Left lobe of liver (tissue), 2 donors: ENCODE data around the gene AGK. TPM values are rescaled to one million over a fixed set of nuclear protein-coding genes. Genes with fewer than 3 reads are reported as not detected.

Experiments used
- ATAC-seq: fragments of 200-7000 bp; cut with Tn5 transposase; one replicate; pipeline ENCODE4 v1.9.1; 2020; ENCODE audit warnings: mild to moderate bottlenecking, moderate library complexity
- DNase-seq: peaks from one replicate; pipeline ENCODE4 v3.0.0-alpha.2; 2020; ENCODE audit warnings: low spot score
- total RNA-seq: library from RNA; stranded (reverse); gene quantifications from one replicate; pipeline ENCODE4 v1.2.1, GENCODE V29; 2021
- donor health status: DM: no; HTN: no; CAD: no; lungs with moderate emphysema.
- donor health status: DM: no; HTN: yes; CAD: no.

The AGK gene, protein sequence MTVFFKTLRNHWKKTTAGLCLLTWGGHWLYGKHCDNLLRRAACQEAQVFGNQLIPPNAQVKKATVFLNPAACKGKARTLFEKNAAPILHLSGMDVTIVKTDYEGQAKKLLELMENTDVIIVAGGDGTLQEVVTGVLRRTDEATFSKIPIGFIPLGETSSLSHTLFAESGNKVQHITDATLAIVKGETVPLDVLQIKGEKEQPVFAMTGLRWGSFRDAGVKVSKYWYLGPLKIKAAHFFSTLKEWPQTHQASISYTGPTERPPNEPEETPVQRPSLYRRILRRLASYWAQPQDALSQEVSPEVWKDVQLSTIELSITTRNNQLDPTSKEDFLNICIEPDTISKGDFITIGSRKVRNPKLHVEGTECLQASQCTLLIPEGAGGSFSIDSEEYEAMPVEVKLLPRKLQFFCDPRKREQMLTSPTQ
- 8.7 TPM for total RNA-seq

DNA sequence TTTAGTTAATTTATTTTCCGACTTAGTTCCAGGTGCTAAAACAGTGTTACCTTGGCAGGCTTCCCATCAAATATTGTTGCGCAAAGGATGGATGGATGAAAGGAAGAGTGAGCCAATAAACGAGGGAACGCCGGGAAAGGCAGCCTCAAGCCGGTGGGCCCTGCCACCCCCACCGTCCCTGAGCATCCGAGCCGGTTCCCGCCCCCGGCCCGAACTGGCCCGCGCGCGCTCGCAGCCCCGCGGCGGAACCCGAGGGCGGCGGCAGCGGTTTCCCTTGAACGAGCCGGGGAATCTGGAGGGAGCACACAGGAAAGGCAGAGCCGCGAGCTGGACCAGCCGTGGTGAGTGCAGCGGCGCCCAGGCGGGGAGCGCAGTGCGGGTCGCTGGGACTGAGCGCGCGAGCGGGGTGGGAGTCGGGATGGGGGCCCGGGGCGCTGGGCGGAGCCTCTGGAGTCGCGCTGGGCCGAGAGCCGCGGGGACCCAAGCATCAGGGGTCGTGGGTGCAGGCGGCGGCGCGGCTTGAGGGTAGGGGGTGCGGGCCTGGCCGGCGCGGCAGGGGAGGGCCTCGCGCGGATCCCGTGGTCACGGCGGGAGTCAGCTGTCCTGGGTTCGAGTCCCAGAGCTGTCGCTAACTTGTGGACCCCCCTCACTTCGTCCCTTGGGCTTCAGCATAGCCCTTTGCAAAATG is at the start of gene AGK:
Gene AGK, plus strand, starts transcription at position 317 of the 688 bp plus-strand sequence. CDS start 4,057 bp downstream, outside the sequence.
- ATAC-seq (peak; percentile 99), DNase-seq (peak; percentile 68)

DNA sequence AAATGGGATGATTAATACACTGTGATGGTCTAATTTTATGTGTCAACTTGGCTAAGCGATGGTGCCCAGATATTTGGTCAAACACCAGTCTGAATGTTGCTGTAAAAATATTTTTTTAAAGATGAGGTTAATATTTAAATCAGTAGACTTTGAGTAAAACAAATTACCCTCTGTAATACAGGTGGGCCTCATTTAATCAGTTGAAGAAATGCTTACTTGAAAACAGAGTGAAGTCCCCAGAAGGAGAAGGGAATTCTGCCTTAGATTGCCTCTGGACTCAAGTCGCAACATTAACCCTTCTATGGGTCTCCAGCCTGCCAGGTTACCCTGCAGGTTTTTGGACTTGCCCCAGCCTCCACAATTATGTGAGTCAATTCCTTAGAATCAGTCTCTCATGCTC is 49.8 kb upstream of the AGK start:
- no peak for DNase-seq
- ATAC-seq: no peak

DNA sequence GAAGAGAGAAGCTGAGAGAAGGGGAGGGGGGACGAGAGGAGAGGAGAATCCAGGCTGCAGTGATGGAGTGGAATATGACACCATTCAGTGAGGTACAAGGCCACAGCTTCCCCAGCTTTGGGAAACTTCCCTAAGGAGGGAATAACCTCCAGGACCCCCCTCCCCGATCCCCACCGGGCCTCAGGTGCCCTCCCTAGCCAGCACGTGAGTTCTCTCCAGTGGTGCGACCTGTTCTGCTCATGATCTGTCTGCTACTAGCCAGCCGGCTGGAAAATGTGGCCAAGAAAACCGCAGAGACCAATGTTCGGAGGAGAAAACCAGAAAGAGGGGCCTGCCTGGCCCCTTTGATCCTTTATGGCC is 39.9 kb upstream of the AGK start:
- DNase-seq (no peak), ATAC-seq (no peak)

DNA sequence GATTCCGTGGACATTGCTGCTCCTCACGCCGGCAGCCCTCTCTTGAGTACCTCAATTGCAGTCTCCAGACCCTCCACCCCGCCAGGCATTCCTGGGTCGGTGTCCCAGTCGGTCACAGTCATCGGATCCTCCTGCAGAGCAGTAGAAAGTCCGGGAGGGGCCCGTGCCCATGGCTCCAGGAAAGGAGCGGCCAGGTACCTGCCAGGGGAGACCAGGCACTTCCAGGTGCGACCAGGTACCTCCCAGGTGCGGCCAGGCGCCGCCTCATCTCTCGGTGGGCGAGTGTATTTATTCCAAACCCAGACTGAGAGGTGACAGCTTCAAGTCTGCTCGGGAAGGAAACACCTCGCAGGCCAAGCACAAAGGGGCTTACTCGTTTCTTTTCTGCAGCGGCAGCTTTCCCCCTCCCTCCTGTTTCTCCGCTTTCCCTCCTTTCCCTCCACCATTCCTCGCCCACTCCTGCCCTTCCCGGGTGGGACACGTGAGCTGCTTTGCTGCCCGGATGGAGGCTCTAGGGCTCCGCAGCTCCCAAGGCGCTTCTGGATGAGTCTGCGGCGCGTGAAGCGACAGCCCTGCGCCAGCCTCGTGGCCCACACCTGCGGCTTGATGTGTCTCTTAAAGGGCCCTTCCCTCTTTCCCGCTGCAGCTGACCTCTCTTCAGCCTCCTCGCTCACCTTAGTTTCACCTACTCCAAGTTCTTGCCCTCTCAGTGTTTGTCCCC is 39.4 kb upstream of the AGK start:
- ATAC-seq (peak; percentile 25), DNase-seq (no peak)

DNA sequence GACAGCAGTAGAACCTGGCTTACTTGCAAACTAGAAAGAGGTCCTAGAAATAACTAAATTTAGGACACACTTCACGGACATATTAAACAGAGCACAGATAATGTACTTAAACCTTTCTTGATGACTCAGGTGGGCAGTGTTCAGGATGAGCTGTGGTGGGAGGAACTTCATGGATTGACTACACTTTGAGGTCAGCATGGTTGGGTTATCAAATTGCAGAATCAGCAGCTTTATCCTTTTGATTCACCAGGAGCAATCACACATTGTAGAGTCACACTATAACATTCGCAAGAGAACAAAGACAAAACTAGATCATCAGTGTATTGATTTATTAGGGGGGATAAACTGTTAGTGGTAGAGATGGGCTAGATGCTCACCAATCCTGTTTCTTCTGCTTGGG is 38.6 kb upstream of the AGK start:
- ATAC-seq (no peak), DNase-seq (no peak)

DNA sequence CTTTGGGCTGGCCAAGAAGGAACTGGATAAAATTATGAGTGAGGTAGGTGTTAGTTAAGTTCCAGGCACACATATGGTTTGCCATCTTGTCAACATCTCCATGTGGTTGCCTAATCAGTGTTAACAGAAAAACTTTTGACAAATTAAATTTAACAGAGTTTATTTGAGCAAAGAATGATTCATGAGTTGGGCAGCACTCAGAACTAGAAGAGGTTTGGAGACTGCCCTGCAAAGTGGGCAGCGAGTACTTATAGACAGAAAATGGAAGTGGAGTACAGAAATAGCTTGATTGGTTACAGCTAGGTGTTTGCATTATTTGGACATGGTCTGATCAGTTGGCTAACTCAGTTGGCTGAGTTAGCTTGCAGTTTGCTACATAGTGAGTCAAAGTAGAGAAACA is 37.5 kb upstream of the AGK start:
- ATAC-seq (no peak), DNase-seq (no peak)

DNA sequence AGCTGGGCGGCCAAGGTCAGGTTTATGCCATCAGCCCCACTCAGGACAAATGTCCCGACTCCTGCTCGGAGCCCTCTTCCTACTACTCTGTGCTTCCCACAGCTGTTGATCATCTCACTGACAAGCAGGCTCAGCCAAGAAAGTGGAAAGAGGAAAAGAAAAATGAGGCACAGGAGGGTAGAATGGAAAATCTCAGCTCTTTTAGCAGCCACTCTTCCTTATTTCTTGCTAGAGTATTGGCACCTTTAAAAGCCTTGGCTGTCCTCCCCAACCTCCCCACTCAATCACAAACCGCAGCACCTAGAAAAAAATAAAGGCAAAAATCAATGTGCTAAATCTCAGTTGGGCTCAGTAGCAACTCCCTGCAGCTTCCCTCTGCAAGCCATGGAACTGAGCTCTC is 35.3 kb upstream of the AGK start:
- DNase-seq: no peak
- ATAC-seq: no peak

DNA sequence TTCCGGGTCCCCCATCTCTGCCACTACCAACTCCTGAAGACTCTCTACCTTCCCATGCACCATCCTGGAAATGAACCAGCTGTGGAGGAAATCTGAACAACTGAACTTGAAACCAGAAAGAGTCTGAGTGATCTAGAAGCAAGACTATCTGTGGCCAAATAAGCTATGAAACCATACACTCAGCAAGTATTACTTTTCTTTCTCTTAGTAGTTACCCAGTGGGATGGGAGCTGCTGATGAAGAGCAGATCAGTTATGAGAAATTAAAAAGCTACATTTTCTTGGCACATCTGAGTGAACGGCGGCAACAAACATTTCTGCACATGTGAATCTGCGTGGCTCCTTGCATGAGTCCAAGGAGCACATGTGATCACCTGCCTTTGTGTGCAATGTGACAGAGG is 31.6 kb upstream of the AGK start:
- DNase-seq (no peak), ATAC-seq (no peak)

DNA sequence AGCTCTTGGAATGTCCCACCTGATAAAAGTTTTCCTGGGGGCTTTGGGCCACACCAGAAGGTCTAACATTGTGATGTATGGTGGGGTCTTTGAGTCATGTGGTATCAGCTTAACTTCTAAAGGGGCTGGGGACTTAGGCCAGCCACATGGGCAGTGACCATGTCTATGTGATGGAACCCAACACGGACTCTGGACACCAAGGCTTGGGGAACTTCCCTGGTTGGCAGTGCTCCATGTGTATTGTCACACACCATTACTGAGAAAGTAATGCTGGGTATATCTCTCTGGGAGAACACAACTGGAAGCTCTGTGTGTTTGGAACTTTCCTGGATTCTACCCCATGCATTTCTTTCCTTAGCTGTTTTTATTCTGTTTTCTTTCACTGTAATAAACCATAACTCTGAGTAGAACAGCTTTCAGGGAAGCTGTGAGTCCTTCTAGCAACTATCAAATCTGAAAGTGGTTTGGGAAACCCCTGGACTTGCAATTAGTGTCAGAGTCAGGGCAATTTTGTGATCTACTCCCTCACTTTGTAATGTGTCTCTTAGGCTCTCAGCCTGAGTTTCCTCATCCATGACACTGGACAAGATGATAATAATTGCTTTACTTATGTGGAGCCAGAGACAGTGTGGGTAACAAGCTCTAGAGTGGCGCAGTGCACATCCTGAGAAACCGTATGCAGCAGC is 28.4 kb upstream of the AGK start:
- no peak for ATAC-seq
- no peak for DNase-seq

DNA sequence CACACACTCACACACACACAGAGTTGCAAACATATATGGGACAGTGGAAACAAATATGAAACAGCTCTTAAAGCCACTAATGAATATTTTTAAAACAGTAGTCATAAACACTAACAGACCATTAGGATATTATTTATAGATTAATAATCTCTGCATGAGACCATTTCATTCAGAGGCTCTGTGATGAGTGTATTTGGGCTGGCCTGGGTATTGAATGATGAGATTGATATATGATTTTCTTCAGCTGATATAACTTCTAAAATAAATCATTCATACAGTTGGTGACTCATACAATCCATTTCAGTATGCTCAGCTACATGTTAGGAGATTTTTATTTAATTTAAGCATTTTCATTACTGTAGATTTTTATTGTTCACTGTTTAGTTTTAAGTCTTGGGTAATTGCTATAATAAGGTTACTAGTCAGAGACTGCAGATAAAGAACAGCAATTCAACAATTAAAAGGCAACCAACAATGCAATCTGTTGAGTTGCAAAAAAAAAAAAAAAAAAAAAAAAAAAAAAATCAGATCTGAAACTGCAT is 25.2 kb upstream of the AGK start:
- no peak for DNase-seq
- no peak for ATAC-seq

DNA sequence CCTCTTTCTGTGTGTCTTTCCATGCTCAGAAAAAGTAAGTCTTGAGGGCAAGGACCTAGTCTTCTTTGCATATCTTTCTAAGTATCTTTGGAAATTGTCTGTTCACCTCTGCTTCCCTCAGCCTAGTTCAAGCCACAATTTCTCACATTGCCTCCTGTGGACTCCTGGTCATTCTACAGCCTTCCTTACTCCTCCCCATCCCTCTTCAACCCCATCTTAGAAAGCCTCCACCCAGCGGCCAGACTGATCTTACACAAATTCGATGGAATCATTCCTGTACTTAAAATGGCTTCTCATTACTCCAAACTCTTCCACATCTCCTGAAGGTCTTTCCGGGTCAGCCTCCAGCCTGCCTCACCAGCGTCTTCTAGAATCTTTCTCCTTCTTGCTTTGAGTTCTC is 24.1 kb upstream of the AGK start:
- DNase-seq (no peak), ATAC-seq (no peak)

DNA sequence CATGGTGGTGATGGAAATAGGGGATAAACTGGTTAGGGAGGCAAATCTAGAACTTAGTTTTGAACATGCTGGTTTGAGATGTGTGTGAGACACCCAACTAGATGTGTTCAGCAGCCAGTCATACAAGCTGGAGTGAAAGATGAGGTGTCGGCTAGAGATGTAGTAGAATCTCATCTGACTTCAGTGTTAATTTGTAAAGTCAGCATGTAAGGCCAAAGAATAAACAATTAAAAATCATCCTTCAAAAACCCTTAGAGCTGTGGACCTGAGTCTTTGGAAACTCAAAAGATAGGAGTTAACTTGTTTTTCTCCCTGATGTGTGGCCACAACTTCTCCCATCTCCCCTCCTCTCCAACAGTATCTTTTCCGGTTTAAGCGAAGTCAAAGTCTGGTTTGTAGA is 22.8 kb upstream of the AGK start:
- no peak for DNase-seq
- no peak for ATAC-seq

DNA sequence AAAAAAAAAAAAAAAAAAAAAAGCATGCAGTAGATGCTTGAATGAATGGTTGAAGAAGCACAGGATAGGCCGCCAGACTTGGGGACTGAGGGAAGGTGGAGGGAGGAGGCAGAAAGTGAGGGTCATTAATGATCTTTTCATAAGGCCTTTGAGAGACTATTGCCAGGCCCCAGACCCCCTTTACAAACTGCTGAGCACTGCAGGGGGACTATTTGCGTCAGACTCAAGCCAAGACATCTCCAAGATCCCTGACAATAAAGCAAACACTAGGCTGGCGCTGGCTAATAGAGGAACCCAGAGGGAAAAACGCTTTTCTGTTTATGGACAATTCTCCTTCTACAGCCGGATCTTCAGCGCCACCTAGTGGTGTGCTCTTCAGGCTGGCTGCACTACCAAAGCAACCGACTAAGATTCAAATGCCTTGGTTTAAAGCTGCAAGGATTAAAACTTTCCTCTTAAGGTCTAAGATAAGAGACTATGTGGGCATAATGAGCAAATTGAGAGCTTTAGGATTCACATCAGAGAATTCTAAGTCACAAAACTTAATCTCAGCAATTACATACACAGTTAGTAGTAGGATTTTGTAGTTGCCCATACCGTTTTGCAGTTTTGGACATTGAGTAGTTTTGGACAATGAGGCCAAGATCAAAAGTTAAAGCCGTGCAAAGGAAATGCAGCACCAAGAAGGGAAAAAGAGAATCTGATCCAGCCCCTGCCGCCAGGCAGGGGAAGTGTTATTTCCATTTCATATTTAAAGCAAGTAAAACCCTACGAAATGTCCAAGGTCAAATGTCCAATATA is 17.9 kb upstream of the AGK start:
- ATAC-seq (peak; percentile 99), DNase-seq (peak; percentile 56)

DNA sequence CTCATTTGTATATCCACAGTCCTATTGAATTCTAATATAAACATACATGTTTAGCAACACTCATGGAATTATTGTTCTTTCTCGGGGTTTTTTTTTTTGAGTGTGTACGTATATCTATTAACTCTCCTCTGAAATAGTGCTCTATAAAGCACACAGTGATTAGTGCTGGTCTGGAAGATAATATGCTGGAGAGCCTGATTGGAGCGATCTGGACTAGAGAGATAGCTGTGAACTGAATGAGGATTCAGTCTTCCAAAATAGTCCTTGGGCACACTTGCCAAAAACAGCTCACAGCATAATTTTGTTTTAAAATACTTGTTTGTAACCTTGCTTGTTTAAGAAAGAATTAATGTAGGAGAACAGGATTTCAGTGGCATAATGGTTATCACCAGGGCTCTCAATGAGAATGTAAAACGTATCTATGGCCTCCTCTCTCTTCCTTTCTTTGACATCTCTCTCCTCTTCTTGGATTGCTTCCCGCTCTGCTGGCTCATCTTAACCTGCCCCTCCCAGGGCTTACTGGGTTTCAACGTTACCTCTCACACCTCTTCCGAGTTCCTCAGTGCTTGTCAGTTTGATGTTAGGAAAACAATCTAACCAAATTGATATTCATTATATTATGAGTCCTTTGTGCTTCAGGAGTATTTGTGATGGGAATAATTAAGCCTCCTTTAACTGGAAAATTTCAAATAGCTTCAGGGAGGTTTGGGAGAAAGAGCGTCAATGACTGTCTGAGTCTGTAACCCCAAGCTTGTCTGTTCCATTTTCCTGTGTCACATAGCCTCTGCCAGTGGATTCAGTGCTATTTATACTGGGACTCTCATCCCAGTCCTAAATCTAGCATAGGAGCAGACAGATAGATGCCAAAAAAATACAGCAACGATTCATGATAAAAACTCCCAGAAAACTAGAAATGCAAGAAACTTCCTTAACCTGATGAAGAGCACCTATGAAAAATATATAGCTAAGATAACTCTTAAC is 16.2 kb upstream of the AGK start:
- ATAC-seq: no peak
- no peak for DNase-seq

DNA sequence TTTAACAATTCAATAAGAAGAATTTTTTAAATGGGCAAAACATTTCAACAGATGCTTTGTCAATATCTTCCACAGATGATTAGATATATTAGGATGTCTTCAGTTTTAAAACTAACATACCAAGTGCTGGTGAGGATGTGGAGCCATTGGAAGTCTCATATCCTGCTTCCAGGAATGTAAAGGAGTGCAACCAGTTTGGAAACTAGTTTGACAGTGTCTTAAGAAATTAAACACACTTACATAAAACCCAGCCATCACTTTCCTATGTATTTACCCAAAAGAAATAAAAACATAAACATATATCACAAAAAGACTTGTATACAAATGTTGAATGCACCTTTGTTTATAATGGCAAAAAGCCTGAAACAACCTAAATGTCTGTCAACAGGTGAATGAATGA is 13.3 kb upstream of the AGK start:
- ATAC-seq (no peak), DNase-seq (no peak)

DNA sequence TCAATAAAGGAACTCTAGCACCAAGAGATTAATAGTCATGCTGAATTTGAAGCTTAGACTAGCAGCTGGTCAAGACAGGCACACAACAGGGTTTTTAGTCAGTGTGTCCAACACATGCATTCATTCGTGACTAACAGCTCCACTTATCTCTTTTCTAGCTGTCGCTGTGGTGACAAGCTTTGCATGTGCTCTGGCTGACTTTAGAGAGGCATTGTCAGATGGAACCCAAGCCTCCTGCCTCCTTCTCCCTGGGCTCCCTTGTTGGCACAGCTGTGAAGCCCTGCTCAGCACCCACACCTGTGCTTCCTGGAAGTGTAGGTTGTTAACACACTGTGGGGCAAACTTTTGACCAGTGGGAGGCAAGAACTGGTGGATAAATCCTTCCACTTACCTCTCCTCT is 9.8 kb upstream of the AGK start:
- no peak for DNase-seq
- no peak for ATAC-seq

DNA sequence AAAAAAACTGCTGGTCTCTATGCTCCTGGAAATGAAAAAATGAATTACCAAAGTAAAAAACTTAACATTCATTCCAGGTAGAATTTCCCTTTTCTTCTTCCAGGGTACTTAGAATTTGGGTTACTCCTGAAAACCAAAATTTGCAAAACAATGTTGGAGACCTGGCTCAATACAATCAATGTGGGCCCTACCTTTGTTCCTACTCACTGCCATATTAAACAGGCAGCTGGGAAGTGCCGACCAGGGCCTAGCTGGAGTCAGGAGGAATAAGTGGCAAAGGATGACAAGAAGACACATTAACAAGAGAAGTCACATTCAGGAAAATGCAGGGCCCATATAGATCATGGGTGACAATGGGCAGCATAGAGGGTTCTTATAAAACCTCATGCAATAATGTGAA is 6.4 kb upstream of the AGK start:
- no peak for ATAC-seq
- DNase-seq: no peak

DNA sequence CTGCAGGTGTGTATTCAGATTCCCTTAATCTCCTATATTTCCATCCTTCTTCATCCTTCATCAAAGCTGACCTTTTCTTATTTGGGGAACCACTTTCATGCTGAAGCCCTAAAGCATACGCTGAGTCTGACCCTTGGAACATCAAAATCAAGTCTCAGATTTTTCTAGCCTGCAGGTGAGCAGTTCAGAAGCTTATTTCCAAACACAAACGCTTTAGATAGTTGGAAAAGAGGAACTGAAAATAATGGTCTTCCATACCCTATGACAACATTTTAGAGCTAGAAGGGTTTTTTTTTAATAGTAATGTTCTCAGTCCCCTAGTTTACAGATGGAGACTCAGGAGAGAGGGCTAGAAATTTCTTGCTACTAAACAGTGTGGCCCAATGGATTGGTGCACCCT is 1.6 kb upstream of the AGK start:
- no peak for ATAC-seq
- no peak for DNase-seq
